GM19035 (cell line): ENCODE measurements around the gene EGFR.

Experiments used
- ATAC-seq: cut with Tn5 transposase; IDR thresholded peaks from one replicate; pipeline ENCODE4 v1.9.1; 2021; ENCODE audit not compliant: unreplicated experiment

Gene EGFR

DNA sequence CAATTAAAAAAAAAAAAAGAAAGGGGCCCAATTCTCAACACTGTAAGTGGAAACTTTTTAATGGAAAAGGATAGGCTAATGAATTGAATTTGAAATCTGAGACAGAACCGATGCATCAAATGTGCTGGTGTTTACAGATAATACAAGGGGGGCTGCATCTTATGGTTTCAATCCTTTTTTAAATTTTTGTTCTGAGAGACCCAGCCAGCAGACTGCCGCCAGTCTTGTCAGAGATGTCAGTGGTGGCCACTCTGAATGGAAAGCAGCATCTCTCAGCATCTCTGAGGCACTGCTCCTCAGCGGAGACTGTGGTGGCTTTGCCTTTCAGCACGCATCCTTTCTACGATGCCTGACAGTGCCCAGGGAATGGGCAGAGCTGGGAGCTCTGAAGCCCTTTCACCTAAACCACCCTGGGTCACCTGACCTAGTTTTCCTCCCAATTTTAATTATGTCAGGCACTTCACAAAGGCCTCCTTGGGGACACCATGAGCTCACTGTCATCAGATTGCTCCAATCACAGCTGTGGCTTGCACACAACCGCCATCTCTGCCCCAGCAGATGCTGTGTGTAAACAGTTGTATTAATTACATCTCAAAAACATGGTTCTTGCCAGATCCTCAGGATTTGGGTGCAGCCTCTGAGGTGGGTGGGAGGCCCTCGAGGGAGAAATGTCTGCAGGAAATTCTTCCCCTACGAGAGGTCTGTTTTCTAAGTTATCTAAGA is 81.2 kb downstream of the EGFR start:
- ATAC-seq, result no peak

DNA sequence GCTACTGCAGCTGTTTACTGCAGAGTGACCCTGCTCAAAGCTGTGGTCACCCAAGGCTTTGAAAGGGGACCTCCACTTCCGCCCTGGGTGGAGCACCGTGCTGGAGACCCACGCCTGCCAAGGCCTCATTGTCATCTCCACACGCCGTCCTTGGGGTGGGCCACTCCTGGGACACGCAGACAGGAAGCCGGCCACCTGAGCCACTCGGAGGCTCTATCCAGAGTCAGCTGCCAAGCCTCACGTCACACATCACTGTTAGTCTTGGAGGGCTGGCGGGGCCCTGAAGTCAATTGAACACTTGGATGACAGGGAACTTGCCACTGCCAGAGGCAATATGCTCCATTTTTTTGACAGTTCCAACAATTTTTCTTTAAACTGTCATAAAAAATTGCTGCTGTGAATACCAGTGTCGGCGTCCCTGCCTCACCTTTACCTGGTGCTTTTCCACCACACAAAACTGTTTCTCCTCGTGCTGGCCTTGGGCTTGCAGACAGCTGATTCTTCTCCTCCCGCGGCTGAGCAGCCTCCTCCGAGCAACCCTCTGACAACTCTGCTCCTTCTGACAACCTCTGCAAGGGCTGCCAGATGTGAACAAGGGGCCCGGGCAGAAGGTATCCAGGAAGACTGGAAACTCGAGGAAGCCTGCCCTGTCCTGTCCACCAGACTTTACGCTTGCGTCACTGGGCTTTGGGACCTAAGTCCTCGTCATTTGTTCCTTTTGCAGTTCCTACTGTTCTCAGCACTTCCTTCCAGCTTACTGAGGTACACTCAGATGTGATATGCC is 81.9 kb downstream of the EGFR start:
- ATAC-seq, result no peak

GRCh38 chr7:55101359-55101758 is 82.5 kb downstream of the EGFR start:
- no peak for ATAC-seq

DNA sequence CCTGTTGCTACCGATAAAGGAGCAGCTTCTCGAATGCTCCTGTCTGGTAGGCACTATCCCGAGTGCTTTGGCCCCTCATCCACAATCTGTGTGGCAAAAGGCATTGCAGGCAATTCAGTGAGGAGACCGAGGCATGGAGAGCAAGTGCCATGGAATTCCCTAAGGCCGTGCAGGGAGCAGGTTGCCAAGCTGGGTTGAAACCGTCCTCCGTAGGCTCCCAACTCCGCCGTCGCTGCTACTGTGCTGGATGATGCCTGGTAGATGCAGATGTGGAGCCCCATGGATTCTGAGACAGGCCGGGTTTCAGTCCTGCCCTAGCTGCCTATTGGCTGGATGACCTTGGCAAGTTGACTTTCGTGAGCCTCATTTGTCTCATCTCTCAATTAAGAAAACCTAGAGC is 85.3 kb downstream of the EGFR start:
- no peak for ATAC-seq

GRCh38 chr7:55104712-55105433 is 86.1 kb downstream of the EGFR start:
- no peak for ATAC-seq

- ATAC-seq, result no peak
These were observed 87.1 kb downstream of the EGFR start for GRCh38 chr7:55105952-55106351.

GRCh38 chr7:55107946-55108345 is 89.1 kb downstream of the EGFR start:
- ATAC-seq, result no peak

DNA sequence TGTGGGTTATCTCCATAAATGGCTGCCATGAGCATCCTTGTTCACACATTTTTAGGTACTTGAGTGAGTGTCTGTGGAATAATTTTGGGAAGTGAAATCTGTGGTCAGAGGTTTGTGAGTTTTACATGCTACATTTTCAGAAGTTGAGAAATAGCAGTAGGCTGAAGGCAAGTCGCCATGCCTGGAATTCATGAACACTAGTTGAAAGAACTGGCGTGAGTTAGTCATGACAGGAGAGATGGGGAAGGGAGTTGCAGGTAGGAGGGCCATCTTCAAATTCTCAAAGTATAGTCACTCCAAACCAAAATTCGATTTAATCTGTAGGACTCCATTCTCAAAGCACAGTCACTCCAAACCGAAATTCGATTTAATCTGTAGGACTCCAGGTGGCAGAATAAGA is 89.6 kb downstream of the EGFR start:
- no peak for ATAC-seq

DNA sequence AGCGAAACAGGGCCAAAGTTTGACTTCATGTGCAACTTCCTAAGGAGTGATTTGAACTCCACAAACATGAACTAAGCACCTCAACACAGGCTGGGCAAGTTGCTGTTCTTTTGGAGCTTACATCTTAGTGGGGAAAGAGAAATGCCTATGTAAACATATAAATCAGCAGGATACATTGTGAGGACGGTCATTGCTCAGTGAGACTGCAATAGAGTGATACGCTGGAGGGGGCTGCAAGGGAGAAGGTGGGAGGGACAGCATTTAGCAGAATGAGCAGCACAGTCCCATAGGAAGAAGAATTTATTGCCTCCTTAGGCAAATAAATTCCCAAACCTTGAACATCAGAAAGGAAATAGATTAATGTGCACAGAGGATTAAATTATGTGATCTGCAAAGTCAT is 90.0 kb downstream of the EGFR start:
- ATAC-seq, result no peak

- ATAC-seq, result no peak
These were observed 90.8 kb downstream of the EGFR start for GRCh38 chr7:55109404-55110167.

DNA sequence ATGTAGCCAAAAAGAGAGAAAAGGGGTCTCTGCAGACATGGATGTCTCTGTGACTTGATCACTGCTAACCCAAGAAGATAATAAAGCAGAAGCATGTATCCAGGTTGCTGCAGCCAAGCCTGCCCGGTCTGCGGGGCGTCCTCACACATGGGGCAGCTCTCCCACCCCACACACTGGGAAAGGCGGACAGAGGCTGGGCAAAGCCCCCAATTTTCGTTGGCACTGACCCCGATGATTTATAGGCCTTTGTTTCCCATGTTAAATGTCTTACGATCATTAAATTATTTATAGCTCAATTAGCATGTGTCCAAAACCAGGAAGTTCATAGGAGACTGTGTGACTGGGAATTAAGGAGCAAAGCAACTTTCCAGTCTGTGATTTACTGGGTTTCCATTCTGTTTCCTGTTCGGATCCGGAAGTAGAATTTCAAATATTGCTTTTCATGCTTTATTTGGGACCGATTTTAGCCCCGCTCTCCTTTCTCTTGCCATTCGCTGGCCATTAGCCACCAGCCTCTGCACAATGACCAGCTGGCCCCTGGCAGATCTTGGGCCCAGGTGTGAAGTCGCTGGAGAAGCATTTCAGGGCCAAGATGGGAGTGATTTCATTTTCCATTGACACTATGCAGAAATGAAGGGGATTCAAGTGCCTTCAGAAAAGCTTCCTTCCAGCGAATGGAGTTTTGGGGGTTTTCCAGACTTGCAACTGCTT is 91.6 kb downstream of the EGFR start:
- ATAC-seq, result no peak

DNA sequence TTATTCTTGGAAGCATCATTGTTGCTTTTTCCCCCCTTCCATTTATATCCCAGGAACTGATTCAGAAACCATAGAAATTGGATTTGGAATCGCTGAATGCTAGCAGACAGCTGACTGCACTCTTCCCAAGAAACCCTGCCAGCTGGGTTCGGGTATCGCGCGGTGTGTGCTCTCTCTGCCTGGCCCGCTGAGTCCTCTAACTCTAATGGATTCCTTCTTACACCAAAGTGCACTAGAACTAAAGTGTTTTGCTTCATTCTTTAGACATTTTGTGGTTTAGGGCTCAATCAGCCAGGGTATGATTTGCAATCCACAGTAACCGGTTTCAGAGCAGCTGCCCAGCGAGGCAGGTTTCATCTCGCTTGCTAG is 92.2 kb downstream of the EGFR start:
- ATAC-seq, result no peak

GRCh38 chr7:55112056-55112455 is 93.2 kb downstream of the EGFR start:
- ATAC-seq, result no peak

- ATAC-seq, result no peak
These were observed 95.1 kb downstream of the EGFR start for GRCh38 chr7:55113760-55114540.

- ATAC-seq, result no peak
These were observed 98.5 kb downstream of the EGFR start for GRCh38 chr7:55117286-55117685.

DNA sequence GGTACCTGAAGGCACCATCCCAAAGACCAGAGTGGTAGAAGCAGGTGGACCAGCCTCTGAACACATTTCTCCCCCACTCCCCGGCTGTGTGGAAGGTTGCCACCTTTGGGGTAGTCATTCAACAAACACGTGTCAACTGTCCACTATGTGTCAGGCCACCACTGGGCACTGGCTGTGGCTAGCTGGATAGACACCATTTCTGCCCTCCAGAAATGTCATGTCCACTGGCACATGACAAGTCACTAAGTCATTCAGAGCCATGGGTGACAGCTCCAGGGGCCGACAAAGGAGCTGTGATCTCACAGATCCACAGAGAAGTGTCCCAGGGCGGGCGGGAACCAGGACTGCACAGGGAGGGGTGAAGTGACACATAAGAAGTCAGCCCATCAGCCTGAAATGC is 99.6 kb downstream of the EGFR start:
- no peak for ATAC-seq

DNA sequence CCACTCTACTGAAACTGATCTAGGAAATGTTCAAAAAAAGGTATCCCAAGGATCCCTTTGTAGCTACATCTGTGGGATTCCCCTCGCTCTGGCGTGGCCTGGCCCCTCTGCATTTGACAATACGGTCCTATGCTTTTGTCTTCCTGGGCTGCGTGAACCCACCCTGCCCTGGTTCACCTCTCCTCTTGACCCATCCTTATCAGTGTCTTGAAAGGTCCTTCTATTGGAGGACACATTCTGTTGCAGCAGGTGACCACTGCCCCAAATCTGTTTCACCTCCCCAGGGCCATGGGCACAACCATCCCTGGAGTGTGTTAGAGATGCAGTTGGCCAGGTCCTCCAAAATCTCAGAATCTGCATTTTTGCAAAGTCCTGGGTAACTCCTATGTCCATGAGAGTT is 100.8 kb downstream of the EGFR start:
- no peak for ATAC-seq

DNA sequence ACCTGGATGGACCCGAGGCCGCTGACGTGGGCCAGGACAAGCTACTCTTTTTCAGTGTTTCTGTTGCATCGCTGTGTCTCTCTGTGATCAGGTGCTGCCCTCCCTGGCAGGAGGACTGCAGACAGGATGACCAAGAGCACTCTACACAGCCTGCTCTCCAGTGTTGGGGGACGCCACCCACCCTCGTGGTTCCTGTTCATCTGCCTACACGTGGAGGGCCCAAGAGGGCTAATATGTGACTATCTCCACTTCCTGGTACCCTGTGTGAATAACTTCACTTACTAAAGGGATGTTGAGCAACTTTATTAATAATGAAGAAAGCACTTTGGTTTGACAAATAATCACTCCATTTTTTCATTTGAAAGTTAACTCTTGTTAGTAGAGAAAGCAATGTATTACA is 101.3 kb downstream of the EGFR start:
- ATAC-seq, result no peak

GRCh38 chr7:55120501-55121198 is 101.8 kb downstream of the EGFR start:
- ATAC-seq, result no peak
